ENCODE data around the gene FAM170B.

FAM170B gene

DNA sequence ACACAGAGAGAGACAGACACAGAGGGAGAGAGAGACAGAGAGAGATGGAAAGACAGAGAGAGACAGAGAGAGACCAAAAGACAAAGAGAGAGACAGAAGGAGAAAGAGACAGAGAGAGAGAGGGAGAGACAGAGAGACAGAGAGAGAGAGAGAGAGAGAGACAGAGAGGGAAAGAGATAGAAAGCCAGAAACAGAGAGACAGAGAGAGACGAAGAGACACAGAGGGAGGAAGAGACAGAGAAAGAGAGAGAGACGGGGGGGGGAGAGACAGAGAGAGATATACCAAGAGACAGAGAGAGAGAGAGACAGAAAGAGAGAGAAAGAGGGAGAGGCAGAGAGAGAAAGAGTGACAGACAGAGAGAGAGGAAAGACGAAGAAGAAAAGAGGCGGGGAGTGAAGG is 28.7 kb downstream of the FAM170B start (continued):
- TF ChIP-seq, protein P1, sequence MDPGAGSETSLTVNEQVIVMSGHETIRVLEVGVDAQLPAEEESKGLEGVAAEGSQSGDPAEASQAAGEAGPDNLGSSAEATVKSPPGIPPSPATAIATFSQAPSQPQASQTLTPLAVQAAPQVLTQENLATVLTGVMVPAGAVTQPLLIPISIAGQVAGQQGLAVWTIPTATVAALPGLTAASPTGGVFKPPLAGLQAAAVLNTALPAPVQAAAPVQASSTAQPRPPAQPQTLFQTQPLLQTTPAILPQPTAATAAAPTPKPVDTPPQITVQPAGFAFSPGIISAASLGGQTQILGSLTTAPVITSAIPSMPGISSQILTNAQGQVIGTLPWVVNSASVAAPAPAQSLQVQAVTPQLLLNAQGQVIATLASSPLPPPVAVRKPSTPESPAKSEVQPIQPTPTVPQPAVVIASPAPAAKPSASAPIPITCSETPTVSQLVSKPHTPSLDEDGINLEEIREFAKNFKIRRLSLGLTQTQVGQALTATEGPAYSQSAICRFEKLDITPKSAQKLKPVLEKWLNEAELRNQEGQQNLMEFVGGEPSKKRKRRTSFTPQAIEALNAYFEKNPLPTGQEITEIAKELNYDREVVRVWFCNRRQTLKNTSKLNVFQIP (CRISPR knock-in tag; IDR thresholded peaks at IDR 0.05; ENCODE audit: borderline replicate concordance, low read depth): no peak

DNA sequence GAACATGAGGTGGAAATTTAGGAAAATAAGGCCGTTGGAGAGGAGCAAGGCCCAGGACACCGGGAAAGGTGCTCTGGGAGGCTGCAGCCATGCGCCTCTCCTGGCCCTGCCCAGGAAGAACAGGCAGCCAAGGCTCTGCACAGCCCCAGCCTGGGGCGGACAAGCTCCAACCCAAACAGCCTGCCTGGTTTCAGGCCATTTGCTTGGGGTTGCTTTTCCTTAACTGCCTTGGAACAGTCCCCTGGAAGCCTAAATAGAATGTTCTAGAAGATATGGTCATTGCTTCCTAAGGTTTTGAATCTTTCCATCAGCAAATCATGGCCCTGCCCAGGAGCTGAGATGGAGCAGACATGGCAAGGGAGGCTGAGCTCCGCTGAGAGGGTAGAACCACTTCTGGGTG is 29.5 kb downstream of the FAM170B start:
- no peak for ATAC-seq

DNA sequence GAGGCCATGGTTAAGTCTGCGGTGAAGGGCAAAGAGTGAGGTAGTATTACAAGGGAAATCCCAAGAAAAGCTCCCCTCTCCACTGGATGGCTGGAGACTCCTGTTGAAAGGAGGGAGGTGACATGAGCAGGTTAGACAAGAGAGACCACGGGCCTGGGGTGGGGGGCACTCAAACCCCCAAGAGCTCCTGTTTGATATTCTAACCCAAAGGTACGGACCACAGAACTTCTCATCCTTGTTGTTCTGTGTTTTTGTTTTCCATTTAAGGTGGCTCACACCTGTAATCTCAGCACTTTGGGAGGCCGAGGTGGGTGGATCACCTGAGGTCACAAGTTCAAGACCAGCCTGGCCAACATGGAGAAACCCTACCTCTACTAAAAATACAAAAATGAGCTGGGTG is 30.1 kb downstream of the FAM170B start:
- ATAC-seq: no peak
- TF ChIP-seq ZNF565 (CRISPR knock-in tag; conservative IDR thresholded peaks at IDR 0.05; ENCODE audit: low read depth): no peak
- no peak for TF ChIP-seq ARNTL (CRISPR knock-in tag; IDR thresholded peaks at IDR 0.05; ENCODE audit: borderline replicate concordance, low read depth)
- no peak for TF ChIP-seq SNAI2 (CRISPR knock-in tag; IDR thresholded peaks at IDR 0.05)
- TF ChIP-seq TOX (CRISPR knock-in tag; IDR thresholded peaks at IDR 0.05; ENCODE audit: borderline replicate concordance): no peak
- no peak for TF ChIP-seq CSRNP3 (CRISPR knock-in tag; IDR thresholded peaks at IDR 0.05)
- TF ChIP-seq ZNF70 (CRISPR knock-in tag; IDR thresholded peaks at IDR 0.05): no peak

More for the DNA sequence above, 29.5 kb downstream of the FAM170B start:
- TF ChIP-seq OSR1 (CRISPR knock-in tag; IDR thresholded peaks at IDR 0.05): no peak
- no peak for TF ChIP-seq GLIS3 (CRISPR knock-in tag; IDR thresholded peaks at IDR 0.05)
- TF ChIP-seq TOX (CRISPR knock-in tag; IDR thresholded peaks at IDR 0.05; ENCODE audit: borderline replicate concordance): no peak
- TF ChIP-seq ZNF565 (CRISPR knock-in tag; conservative IDR thresholded peaks at IDR 0.05; ENCODE audit: low read depth): no peak
- no peak for TF ChIP-seq ZC3H10 (CRISPR knock-in tag; IDR thresholded peaks at IDR 0.05)
- TF ChIP-seq ZFP3 (CRISPR knock-in tag; IDR thresholded peaks at IDR 0.05): no peak
- no peak for TF ChIP-seq ISL1 (CRISPR knock-in tag; IDR thresholded peaks at IDR 0.05)
- no peak for TF ChIP-seq RARB (CRISPR knock-in tag; IDR thresholded peaks at IDR 0.05)
- TF ChIP-seq, protein P2, sequence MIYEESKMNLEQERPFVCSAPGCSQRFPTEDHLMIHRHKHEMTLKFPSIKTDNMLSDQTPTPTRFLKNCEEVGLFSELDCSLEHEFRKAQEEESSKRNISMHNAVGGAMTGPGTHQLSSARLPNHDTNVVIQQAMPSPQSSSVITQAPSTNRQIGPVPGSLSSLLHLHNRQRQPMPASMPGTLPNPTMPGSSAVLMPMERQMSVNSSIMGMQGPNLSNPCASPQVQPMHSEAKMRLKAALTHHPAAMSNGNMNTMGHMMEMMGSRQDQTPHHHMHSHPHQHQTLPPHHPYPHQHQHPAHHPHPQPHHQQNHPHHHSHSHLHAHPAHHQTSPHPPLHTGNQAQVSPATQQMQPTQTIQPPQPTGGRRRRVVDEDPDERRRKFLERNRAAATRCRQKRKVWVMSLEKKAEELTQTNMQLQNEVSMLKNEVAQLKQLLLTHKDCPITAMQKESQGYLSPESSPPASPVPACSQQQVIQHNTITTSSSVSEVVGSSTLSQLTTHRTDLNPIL (CRISPR knock-in tag; IDR thresholded peaks at IDR 0.05; ENCODE audit: low read depth): no peak
- no peak for TF ChIP-seq PATZ1 (CRISPR knock-in tag; IDR thresholded peaks at IDR 0.05; ENCODE audit: borderline replicate concordance)
- TF ChIP-seq PPARA (CRISPR knock-in tag; IDR thresholded peaks at IDR 0.05; ENCODE audit: borderline replicate concordance): no peak
- TF ChIP-seq ZFP30 (CRISPR knock-in tag; IDR thresholded peaks at IDR 0.05): no peak
- no peak for TF ChIP-seq ZNF70 (CRISPR knock-in tag; IDR thresholded peaks at IDR 0.05)
- no peak for TF ChIP-seq TCF4 (CRISPR knock-in tag; IDR thresholded peaks at IDR 0.05; ENCODE audit: borderline replicate concordance)
- no peak for TF ChIP-seq ZNF8 (CRISPR knock-in tag; IDR thresholded peaks at IDR 0.05)
- TF ChIP-seq, protein P1 (CRISPR knock-in tag; IDR thresholded peaks at IDR 0.05; ENCODE audit: borderline replicate concordance, low read depth): no peak
- TF ChIP-seq SNAI2 (CRISPR knock-in tag; IDR thresholded peaks at IDR 0.05): no peak
- TF ChIP-seq CSRNP3 (CRISPR knock-in tag; IDR thresholded peaks at IDR 0.05): no peak

DNA sequence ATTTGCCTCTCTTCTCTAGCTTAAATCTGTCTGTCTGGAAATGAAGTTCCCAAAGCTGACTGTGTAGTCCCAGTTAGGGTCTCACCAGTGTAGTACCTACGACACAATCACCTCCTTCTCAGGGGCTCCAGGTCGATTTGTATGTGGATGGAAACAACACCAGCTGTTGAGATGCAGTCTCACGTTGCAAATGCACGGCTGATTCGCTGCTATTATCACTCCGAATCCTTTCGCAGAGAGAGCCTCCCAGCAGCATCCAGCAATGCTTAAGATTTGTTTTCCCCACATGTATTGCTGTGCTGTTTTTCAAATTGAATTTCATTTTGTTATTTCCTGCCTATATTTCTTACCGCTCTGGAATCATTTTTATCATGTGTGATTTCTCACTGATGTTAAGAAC is 34.8 kb downstream of the FAM170B start:
- ATAC-seq: no peak
- no peak for TF ChIP-seq ZNF565 (CRISPR knock-in tag; conservative IDR thresholded peaks at IDR 0.05; ENCODE audit: low read depth)
- no peak for TF ChIP-seq ZNF8 (CRISPR knock-in tag; IDR thresholded peaks at IDR 0.05)
- no peak for TF ChIP-seq PATZ1 (CRISPR knock-in tag; IDR thresholded peaks at IDR 0.05; ENCODE audit: borderline replicate concordance)
- TF ChIP-seq, protein P1 (CRISPR knock-in tag; IDR thresholded peaks at IDR 0.05; ENCODE audit: borderline replicate concordance, low read depth): no peak
- no peak for TF ChIP-seq ISL1 (CRISPR knock-in tag; IDR thresholded peaks at IDR 0.05)
- no peak for TF ChIP-seq CSRNP3 (CRISPR knock-in tag; IDR thresholded peaks at IDR 0.05)
- no peak for TF ChIP-seq ZFP3 (CRISPR knock-in tag; IDR thresholded peaks at IDR 0.05)
- TF ChIP-seq BACH2 (CRISPR knock-in tag; IDR thresholded peaks at IDR 0.05; ENCODE audit: borderline replicate concordance): no peak

Measured in SK-N-SH treated with all-trans-retinoic acid at 6 μM for 48 hours (cell line).